ENCODE measurements around the gene SLC22A14.
"Not testable (repeated sequence)": the region's sequence is repeated elsewhere in the genome, so short reads cannot be mapped to it uniquely, and the experiment has no call there.

The SLC22A14 gene

GRCh38 chr3:38281895-38282686 is at the start of gene SLC22A14:
Gene SLC22A14 (plus strand): TSS chr3:38282294. CDS start chr3:38306027, 23,733 bp downstream.
- no peak for DNase-seq

GRCh38 chr3:38232701-38233100 is 49.4 kb upstream of the SLC22A14 start:
- DNase-seq, result no peak

DNA sequence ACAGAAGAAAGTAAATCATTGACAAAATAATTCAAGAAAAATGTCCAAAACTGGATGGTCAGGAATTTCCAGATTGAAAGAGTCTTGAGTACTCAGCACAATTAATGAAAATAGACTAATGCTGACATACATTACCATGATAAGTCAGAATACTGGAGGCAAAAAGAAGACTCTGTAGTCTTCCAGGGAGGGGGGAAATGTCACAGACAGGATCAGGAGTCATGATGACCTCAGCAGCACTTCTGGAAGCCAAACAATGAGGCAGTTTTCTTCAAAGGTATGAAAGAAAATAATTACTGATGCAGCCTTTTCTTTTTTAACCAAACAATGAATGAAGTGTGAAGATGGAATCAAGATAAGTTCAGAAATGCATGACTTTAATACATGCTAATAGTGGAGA is 46.6 kb upstream of the SLC22A14 start:
- no peak for DNase-seq

GRCh38 chr3:38238416-38239008 is 43.6 kb upstream of the SLC22A14 start:
- no peak for DNase-seq

DNA sequence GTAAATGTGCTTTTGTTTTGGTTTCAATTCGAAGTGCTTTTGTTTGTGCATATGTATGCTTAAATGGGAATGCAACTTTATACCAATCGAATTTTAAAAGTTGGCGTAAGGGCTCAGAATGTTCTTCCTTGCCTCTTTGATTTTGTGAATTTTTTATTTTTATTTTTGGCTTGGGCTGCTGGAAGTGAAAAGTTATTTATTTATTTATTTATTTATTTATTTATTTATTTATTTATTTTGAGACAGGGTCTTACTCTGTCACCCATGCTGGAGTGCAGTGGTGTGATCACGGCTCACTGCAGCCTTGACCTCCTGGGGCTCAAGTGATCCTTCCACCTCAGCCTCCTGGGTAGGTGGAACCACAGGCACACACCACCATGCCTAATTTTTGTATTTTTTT is 39.3 kb upstream of the SLC22A14 start:
- not testable (repeated sequence) for DNase-seq

DNA sequence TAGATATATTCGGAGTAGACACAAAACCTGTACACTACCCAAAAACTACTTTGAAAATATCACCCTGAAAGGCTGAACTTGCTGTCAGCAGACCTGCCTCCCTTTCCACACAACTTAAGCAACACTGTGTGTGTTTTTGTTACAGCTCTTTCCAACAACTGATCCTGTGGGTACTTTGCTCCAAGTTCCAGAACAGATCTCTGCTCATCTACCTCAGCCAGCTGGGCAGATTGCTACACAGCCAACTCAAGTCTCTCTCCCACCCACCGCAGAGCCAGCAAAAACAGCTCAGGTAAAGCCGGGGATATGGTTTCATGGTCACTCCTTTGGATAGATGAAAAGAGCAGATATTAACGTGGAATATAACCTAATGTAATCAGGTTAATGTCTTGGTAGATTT is 36.2 kb upstream of the SLC22A14 start:
- DNase-seq, result no peak

DNA sequence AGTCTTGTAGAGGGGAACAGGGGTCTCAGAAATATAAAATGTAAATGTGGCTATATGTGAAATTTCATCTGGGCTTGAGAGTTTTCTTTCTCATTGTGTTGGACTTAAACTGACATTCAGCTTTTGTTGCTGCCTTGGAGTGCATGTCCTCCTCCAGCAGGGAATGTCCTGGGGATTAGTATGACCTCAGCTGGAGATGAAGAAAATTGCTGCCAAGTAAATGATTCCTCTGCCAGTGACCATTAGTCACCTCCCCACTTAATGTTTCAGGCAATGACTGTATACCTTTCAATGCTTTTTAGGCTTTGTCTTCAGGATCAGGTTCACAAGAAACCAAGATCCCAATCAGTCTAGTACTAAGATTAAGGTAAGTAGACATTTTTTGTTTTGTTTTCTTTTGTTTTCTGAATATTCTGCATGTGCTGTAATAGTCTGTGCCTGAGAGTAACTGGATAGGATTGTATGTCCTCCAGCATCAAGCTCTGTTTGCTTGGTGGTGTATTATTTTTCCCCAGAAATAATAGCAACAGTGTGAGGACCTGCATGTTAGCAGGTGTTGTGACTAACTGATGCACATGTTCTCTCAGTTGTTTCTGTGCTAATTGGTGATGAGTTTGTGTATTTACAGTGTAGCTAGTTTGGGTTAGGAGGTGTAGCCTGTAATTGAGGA is 34.6 kb upstream of the SLC22A14 start:
- DNase-seq, result no peak

GRCh38 chr3:38250198-38250597 is 31.9 kb upstream of the SLC22A14 start:
- no peak for DNase-seq

- DNase-seq, result no peak
Measured at GRCh38 chr3:38251197-38251596, 30.9 kb upstream of the SLC22A14 start.

- DNase-seq, result no peak
Measured at GRCh38 chr3:38253704-38254103, 28.4 kb upstream of the SLC22A14 start.

GRCh38 chr3:38254872-38255271 is 27.2 kb upstream of the SLC22A14 start:
- DNase-seq, result no peak

DNA sequence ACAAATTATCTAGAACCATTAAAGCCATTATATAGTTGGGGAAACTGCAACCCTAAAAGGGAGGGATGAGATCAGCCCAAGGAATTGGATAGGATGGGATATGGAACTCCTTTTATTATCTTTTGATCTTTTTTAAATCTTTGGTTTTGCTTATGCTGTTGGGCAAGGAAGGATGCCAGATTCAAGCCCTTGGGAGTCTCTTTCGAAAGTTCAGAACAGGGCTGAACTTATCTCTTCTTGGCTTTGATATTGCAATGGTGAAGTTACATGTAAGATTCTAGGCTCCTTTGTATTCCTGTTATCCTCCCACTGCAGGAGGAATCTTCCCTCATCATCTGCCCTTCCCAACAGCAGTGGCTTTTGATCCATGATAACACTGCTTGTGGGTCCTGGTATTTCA is 26.5 kb upstream of the SLC22A14 start:
- no peak for DNase-seq

DNA sequence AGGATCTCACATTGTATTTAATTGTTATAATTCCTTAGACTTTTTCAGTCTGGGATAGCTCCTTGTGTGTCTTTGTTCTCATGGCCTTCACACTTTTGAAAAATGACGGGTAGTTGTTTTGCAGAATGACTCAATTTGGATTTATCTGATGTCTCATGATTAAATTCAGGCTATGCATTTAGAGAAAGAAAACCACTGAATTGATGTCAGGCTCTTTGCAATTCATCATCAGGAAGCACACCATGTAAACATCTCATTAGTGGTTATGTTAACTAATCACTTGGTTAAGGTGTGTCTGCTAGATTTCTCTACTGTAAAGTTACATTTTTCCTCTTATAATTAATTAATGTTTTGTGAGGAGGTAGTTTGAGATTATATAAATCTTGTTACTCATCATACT is 24.5 kb upstream of the SLC22A14 start:
- DNase-seq, result no peak

GRCh38 chr3:38260474-38260873 is 21.6 kb upstream of the SLC22A14 start:
- DNase-seq, result peak; percentile 16

DNA sequence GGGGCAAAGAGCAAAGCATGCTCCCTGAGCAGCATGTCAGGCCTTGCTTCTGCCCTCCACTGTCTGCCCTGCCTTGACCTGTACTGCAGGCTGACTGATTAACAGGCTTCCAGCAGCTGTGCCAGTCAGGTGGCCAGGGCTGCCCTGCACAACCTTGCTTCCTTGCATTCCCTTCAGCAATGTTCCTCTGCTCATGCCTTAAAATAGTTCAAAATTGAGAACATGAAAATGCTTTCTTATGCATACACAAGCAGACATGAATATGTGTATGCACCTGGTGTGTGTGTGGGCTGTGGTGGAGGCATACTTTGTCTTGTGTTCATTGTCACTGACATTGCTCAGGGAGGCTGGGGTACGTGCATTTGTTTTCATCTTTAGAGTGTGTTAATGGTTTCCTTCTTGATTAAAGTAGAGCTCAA is 17.7 kb upstream of the SLC22A14 start:
- DNase-seq, result no peak

- DNase-seq, result no peak
Measured at GRCh38 chr3:38264779-38265178, 17.3 kb upstream of the SLC22A14 start.

DNA sequence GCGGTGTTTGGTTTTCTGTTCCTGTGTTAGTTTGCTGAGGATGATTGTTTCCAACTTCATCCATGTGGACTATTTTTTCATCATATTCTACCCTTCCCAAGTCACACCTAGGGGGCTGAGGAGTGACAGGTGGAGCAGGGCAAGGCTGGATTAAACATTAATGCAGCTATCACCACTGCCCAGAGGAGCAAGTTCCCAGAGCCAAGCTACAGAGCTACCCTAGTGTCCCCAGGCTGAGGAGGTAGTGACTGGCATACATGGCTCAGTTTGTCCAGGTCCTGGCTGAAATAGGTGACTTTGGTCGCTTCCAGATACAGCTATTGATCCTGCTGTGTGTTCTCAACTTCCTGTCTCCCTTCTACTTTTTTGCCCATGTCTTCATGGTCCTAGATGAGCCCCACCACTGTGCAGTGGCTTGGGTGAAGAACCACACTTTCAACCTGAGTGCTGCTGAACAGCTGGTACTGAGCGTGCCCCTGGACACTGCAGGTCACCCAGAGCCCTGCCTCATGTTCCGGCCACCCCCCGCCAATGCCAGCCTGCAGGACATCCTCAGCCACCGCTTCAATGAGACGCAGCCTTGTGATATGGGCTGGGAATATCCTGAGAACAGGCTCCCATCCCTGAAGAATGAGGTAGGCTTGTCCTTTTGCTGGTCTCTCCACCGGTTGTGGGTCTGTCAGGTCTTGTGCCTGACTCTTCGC is 16.3 kb upstream of the SLC22A14 start, which contains the start of gene SLC22A13:
SLC22A13 (plus strand) TSS at position 209 of the 704 bp plus-strand sequence; CDS start at position 258, 49 bp downstream.
- DNase-seq, result no peak

DNA sequence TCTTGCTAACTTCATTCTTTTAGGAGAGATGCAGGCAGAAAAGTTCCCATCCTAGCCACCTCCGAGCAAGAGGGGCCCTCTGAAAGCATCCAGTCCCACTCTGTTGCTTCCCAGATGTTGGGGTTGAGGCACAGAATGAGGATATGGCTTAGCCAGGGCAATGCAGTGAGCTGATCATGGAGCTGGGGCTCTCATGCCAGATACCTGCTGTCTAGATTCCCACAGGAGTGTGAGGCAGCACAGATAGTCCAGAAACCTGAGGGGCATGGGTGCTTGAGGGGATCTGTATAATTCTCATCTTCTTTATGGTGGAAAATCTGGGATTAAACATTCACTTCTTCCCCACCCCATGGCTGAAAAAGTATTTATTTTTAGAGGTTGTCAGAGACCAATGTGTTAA is 15.3 kb upstream of the SLC22A14 start:
- DNase-seq, result no peak

DNA sequence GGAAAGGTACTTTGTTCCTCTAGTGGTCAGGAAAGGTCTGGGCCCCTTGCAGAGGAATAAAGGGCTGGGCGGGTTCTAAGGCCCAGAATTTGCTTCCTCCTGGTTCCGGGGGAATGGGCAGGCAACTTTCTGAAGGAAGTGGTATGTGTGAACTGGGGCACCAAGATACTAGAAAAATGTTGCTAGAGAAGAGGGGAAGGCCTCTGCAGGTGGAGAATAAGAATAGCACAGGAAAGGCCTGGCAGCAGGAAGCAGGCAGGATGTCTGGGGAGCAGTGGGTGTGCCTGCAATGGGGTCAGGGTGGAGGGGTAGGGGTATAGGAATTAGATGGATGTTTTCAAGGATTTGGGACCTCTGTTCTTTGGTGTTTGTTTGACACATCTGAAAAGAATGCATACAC is 14.4 kb upstream of the SLC22A14 start:
- no peak for DNase-seq

DNA sequence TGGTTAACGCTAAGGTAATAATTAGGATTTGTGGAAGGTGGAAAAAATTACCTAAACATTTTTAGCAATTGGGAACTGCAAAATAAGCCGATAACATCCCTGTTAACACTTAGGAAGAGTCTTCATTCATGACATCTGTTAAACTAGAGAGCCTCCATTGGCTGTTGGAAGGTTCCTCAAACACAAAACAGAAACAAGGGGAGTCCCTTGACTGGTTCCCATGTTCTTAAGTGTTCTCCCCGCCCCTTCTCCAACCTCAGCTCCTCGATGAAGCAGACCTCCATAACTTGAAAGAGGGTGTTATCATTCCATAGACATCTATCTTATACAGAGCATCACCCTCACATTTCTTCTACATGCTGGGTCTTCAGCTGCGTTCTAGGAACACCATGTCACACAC is 14.0 kb upstream of the SLC22A14 start:
- DNase-seq, result no peak

DNA sequence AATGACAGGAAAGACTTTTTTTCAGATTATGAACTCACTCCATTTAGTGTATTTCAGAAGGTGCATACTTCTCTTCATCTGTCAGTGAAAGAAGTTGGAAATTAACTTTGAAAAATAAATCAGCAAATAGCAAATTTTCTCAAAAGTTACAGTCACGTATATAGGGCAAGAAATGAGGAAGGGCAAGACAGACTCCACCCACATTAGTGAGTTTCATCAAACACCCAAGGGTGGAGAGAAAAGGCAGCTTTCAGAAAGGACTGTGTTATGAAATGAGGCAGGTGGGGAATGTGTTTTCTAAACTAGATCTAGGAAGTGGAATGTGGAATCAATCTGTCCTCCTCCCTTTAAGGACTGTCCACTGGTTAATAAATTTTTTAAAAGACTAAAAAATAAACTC is 13.6 kb upstream of the SLC22A14 start:
- no peak for DNase-seq

DNA sequence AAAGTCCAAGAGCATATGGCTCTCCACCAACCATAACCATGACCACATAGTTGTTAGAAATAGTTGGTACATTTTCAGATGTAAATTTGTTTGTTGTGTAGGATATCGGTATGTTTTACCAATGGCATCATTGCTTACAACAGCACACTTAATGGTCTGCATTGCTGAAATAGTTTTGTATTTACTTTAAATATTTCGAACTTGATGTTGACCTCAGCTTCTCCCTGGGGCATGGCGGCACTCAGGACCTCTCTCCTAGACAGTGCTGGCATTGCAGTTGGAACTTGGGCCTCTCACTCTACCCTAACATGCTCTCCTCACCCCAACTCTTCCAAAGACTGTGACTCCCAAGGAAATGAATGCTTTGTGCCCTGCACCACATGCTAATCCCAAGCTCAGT is 11.5 kb upstream of the SLC22A14 start:
- no peak for DNase-seq

DNA sequence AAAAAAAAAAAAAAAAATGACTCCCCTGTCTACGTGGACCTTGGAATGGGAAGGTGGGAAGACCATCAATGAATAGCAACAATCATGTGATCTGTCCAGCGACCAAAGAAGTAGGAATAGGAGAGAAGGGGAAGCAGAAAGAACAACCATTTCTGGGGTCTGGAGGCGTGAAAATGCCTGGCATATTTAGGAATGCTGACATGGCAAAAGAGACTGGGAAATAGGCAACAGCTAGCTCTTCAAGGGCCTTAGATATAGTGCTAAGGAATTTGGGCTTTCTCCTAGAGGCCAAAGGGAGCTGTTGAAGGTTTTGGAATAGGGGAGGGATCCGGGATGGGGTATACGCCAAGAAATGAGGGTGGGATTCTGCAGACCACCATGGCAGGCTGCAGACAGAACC is 10.5 kb upstream of the SLC22A14 start:
- no peak for DNase-seq
